Measurements from ENCODE around the gene MFAP4.

GRCh38 chr17:19337712-19338023, 49.3 kb downstream of the MFAP4 start:
- TF ChIP-seq CTCF (IDR thresholded peaks at IDR 0.05; ENCODE audit: low read length) (no peak), EZH2 (optimal IDR thresholded peaks at IDR 0.05; ENCODE audit: low read depth, low read length) (no peak), EZH2phosphoT487 (IDR thresholded peaks at IDR 0.05; ENCODE audit: low read length) (no peak)
